Suppressor macrophage treated with lipopolysaccharide for 4 hours (primary cell): ENCODE data around the gene SLC25A14.
"Not testable (repeated sequence)": the region's sequence is repeated elsewhere in the genome, so short reads cannot be mapped to it uniquely, and the experiment has no call there.

Source experiments
- DNase-seq: peaks from one replicate; pipeline ENCODE4 v3.0.0-alpha.2; 2020

SLC25A14 gene

GRCh38 chrX:130339408-130340222, at the start of gene SLC25A14:
Gene SLC25A14 (plus strand): TSS chrX:130339919. CDS start chrX:130340279, 360 bp downstream.
- peak; percentile 75 for DNase-seq

GRCh38 chrX:130295519-130296296, 44.0 kb upstream of the SLC25A14 start:
- DNase-seq: no peak

GRCh38 chrX:130296297-130296678, 43.4 kb upstream of the SLC25A14 start:
- no peak for DNase-seq

DNA sequence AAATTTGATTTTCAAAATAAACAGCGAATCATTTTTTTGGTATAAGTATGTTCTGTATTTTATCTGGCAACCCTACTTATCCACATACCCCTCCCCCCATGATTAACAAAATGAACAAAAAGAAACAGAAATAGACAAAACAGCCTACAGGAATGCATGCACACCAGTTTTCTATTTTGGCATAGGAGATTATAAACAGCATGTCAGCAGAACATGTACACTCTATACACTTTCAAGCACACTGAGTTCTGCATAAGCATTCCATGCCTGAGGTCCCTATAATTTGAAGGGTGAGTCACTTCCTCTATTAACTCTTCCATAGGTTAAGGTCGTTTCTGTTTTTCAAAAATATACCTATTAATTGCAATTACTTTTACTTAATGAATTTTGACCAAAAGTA, 43.0 kb upstream of the SLC25A14 start:
- no peak for DNase-seq

GRCh38 chrX:130299279-130300009, 40.3 kb upstream of the SLC25A14 start:
- DNase-seq: no peak

- no peak for DNase-seq
Observed at GRCh38 chrX:130300010-130300282, 39.8 kb upstream of the SLC25A14 start.

GRCh38 chrX:130301405-130301804, 38.3 kb upstream of the SLC25A14 start:
- no peak for DNase-seq

DNA sequence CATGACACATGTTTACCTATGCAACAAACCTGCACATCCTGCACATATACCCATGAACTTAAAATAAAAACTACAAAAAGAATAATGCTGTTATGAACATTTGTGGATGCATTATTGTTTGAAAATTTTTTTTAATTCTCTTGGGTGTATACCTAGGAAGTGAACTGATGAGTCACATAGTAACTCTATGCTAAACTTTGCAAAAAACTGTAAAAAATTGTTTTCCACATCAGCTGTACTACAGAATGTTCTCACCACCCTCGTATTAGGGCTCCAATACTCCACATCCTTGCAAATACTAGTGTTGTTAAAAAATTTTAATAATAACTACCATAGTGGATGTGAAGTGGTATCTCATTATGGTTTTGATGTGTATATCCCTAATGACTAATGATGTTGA, 37.7 kb upstream of the SLC25A14 start:
- no peak for DNase-seq

DNA sequence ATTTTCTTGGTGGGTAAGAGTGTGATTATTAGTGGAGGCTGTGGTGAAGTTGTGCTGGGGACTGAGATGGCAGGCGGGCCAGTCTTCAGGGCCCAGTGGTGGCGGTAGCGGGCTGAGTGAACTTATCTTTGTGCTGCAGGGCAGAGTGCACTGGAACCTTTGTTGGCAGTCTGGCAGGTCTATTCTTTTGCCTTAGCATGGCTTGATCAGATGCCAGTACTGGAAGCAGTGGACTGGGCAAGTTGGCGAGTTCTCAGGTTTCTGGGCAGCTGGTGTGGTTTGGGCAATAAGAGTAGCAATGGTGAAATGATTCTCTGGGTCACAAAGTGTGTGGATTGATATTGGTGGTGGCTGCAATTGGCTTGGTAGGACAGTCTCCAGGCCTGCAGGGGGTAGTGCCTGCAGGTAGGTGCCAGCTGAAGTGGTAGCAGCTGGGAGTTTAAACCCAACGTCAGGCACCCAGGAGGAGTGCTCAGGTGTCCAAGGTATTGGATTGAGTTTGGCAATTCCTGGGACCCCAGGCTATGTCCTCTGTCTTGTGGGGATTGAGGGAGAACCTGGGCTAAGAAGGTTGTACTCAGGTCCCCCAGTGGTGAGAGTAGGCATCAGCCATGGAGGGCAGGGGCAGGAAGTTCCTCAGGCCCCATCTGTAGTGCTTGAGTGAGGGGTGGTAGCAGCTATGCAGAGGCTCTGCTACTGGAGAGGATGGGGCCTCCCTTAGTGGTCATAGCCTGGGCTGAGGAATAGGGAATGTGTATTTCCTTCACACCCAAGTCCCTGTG, 34.9 kb upstream of the SLC25A14 start:
- no peak for DNase-seq

- not testable (repeated sequence) for DNase-seq
Observed at GRCh38 chrX:130319886-130320285, 19.8 kb upstream of the SLC25A14 start.

GRCh38 chrX:130321550-130321949, 18.2 kb upstream of the SLC25A14 start:
- DNase-seq: no peak

GRCh38 chrX:130330146-130330545, 9.6 kb upstream of the SLC25A14 start:
- DNase-seq: no peak

GRCh38 chrX:130330706-130331105, 9.0 kb upstream of the SLC25A14 start:
- peak; percentile 23 for DNase-seq

- no peak for DNase-seq
Observed at GRCh38 chrX:130336531-130336930, 3.2 kb upstream of the SLC25A14 start.

GRCh38 chrX:130338869-130339268, 850 bp upstream of the SLC25A14 start:
- not testable (repeated sequence) for DNase-seq

- DNase-seq: no peak
Observed at GRCh38 chrX:130340271-130340670, 552 bp downstream of the SLC25A14 start.

DNA sequence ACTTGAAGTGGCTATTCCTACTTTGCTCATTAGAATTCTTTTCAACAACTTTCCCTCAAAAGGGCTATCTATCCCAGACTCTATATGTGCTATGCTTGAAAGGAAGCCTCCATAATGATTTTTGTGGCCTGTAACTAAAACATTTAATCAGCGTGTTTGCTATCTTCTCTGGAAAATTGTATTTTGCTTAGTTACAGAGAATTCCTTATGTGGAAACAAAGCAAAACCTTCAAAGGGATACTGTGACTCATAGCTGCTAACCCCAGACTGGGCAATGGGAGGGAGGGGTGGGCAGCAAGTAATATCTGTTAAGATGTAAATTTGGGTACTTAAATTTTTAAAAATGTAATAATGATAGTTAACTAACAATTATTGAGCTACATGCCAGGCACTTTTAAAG, 3.7 kb downstream of the SLC25A14 start:
- DNase-seq: no peak

DNA sequence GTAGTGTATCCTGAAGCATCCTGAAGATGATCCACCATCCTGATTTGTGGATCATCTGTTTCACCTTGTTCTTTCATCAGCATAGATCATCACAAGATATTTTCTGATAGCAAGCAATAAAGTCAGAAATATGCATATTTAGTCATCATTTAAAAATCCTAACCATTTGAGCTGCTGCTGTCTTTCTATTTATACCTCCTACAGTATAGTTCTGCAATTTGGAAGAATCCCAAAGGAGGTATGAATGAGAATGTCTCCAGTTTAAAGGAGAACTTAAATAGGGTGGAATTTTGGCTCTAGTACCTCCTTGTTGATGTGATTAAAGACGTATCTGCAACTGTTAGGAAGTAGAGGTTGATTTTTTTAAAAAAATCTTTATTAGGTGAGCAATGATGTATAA, 7.6 kb downstream of the SLC25A14 start:
- no peak for DNase-seq

- no peak for DNase-seq
Observed at GRCh38 chrX:130351567-130351966, 11.8 kb downstream of the SLC25A14 start.

GRCh38 chrX:130352050-130352449, 12.3 kb downstream of the SLC25A14 start:
- DNase-seq: not testable (repeated sequence)

DNA sequence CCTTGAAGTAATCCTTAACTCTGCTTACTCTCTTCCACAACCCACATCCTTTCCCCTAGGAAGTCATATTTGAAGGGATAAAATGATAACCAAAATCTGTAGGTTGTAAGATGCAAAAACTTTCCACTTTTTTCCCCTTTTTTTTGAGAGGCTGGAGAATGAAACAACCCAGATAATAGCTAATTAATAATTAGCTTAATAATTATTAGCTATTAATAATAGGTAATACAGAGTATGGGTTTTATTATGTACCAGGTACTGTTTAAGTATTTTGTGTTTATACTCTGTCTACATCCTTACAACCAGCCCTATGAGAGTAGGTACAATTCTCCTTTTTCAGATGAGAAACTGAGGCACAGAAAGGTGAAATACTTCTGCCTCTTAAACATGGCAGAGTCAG, 36.4 kb downstream of the SLC25A14 start:
- DNase-seq: no peak

DNA sequence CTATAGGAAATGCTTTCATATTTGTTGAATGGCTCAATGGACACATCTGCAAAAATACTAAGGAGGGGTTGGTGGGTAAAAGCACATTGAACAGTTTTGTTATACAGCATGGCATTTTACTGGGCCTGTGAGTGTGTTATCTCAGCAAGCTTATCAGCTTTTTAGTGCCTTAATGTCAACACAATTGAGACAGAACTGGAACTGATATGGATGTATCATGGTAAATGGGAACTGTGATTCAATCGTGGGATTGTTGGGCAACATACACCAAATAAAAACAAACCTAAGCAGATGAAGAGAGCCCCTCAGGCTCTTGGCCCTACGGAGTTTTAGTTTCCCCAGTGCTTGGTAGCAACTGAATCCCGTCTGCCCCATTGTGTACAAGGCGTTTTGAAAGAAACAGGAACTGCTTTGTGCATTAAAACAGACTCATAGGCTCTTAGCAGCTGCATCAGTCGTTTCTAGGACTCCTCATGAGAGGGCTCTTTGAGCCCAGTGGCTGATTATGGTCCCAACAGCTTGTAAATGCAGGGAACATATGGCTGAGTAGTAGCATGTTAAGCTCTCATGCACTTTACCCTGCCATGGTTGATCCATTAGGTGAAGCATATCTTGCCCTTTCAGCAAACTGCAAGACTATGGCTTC, 38.4 kb downstream of the SLC25A14 start:
- no peak for DNase-seq
